Pons (tissue), 1 donor: Measurements from ENCODE around the gene OR2T29.
"Not testable (repeated sequence)": the region's sequence is repeated elsewhere in the genome, so short reads cannot be mapped to it uniquely, and the experiment has no call there.

Experiments
- DNase-seq: peaks from one replicate; pipeline ENCODE4 v3.0.0-alpha.2; 2016; ENCODE audit warnings: low spot score

The OR2T29 gene, protein sequence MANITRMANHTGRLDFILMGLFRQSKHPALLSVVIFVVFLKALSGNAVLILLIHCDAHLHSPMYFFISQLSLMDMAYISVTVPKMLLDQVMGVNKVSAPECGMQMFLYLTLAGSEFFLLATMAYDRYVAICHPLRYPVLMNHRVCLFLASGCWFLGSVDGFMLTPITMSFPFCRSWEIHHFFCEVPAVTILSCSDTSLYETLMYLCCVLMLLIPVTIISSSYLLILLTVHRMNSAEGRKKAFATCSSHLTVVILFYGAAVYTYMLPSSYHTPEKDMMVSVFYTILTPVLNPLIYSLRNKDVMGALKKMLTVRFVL

DNA sequence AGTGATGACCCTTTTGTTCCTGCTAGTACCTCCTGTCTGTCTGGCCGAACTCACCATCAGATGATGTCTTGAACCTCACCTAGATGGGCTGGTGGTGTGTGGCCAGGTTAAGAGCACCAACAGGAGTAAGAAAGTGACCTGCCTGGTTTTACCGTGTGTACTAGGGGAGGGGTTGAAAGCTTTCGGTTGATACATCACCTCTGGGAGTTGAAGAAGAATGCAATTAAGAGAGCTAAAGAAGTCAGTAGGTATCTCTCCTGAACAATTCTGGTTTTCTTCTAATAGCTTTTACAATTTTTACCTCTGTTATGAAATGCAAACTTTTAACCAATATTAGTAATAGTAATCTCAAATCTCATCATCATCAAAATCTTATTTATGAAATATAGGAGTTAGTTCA lies at the start of gene OR2T29:
TSS of gene OR2T29 (minus strand) at position 101 of the 400 bp plus-strand sequence. CDS start 3,281 bp downstream, outside the sequence.
- DNase-seq: not testable (repeated sequence)

DNA sequence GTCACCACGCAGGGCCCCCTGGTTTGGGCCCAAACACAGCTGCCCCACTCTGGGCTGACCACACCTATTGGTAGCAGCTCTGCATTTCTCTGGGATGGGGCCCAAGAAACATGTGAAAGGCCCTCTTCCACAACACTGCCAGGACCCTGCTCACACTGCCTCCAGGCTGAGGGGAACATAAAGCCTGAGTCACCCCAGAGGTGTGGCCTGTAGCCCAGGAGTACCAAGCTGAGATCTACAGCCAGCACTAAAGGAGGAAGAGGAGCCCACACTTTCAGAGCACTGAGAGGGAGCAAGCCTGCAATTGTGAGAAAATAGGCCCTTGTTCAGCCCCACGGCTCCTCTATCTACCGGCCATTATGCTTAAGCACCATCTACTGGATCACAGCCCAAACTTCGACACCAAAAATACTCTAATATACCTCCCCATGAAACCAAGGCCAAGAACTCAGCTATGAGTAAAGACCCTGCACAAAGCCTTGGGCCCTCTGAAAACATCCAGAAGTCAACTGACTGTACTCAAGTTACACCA lies 49.4 kb upstream of the OR2T29 start:
- no peak for DNase-seq

DNA sequence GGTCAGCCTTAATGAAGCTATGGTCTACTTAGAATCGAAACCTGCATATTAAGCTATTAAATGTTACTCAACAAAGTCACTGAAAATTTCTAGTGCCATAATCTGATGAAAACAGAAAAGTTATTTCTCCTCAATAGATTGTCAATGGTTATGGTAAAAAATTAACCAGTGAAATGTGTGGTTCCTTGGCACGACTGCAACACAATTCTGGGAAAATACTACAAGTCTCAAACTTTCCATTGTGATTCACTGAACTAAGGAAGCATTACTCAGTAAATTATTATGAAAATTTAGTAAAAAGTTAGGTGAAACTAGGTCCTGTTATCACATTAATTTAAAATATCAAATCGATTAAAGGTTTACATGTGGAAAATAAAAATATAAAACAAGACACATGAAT lies 47.7 kb upstream of the OR2T29 start:
- no peak for DNase-seq

DNA sequence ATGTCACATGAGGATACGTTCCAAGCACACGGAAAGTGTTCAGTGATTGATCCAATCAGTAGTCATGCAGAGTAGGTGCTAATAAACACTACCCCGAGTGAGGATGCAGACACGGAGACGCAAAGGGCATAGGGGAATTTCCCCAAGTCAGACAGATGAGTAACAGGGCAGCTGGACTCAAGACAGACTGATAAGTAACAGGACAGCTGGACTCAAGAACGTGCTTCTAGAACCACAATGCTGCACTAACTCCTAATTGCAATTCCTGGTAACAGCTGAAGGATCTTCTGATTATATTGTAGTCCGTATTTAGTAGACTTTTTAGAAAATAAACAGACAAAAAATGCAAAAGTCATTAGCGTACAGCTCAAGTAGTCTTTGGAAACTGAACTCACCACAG lies 36.8 kb upstream of the OR2T29 start:
- no peak for DNase-seq

DNA sequence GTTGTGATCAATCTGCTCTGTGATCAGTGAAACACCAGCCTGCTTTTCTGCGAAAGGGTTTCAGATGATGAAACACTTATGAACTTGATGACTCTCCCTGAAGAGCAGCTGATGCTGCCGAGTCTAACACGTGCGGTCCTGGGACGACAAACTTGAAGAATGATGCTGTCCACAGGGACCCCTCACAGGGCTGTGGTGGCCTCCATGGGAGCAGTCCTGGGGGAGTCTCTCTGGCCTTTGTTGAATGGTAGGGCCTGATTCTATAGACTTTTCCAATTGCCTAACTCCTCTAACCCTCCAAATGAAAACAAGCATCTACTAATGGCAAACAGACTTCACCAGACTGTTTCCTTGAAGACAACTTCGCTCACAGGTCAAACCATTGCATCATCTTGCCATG lies 35.0 kb upstream of the OR2T29 start, which contains the start of gene OR2T10:
TSS of gene OR2T10 (minus strand) at position 112 of the 400 bp plus-strand sequence. CDS start 3,932 bp downstream, outside the sequence.
- DNase-seq: no peak

DNA sequence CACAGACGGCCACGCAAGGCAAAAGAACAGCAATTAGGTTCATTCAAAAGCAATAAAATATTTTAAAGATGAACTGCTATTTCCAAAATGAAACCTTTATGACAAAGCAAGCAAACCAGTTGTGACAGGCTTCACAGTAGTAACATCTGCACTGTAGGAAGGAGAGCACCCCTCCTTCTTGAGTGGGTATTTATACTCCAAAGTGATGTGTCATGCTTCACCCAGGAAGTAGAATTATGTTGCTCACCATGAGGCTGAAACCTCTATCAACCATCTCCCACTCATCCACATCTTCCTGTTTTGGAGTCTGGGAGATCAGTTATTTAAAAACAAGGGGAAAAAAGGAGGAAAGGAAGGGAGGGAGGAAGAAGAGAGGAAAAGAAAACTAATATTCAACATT lies 34.0 kb upstream of the OR2T29 start:
- no peak for DNase-seq

DNA sequence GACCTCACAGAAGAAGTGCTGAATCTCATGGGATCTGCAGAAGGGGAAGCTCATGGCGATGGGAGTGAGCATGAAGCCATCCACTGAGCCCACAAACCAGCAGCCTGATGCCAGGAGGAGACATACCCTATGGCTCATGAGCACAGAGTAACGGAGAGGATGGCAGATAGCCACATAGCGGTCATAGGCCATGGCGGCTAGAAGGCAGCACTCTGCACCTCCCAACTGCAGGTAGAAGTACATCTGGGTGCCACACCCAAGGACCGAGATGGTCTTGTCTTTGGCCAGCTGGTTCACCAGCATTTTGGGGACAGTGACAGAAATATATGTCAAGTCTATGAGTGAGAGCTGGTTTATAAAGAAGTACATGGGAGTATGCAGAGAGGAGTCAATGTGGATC lies 30.7 kb upstream of the OR2T29 start:
- no peak for DNase-seq

DNA sequence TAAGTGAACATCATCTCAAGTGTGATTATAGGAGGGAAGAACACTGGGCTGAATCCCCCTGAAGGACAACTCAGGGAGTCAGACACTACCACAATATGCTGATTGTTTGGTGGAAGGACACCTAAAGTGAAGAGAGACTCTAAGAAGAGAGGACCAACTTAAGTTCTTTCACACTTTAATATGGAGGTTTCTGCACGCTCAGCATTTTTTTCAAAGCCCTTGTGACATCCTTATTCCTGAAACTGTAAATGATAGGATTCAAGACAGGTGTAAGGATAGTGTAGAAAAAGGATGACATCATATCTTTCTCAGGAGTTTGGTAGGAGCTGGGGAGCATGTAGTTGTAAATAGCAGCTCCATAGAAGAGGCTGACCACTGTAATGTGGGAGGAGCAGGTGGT lies 30.1 kb upstream of the OR2T29 start:
- DNase-seq: no peak

DNA sequence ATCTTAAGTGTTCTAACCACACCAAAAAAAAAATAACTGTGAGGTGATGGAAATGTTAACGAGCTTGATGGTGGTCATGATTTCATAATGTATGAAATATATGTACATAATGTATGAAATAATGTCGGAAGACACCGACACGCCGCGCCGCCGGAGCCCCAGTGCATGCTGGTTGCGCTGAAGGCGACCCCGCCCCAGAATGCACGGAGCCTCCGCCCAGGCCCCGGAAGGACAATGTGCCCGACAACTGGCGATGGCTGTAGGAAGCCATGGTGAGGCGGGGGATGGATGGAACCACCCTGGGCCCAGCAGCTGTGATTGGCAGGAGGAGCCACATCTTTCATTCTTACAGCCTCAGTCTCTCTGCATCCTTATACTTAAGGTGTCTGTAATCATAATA lies 27.5 kb upstream of the OR2T29 start:
- no peak for DNase-seq

DNA sequence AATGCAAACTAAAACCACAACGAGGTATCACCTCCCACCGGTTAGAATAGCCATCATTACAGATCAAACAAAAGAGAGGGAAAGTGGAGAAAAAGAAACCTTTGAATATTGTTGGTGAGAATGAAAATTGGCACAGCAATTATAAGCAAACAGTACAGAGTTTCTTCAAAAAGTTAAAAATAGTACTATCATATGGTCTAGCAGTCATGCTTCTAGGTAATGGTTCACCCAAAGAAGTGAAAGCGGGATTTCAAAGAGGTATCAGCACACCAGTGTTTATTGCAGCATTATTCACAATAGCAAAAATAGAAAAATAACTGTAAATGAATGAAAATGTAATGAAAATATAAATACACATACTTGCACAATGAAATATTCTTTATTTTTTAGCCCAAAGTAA lies 26.8 kb upstream of the OR2T29 start:
- DNase-seq: no peak

DNA sequence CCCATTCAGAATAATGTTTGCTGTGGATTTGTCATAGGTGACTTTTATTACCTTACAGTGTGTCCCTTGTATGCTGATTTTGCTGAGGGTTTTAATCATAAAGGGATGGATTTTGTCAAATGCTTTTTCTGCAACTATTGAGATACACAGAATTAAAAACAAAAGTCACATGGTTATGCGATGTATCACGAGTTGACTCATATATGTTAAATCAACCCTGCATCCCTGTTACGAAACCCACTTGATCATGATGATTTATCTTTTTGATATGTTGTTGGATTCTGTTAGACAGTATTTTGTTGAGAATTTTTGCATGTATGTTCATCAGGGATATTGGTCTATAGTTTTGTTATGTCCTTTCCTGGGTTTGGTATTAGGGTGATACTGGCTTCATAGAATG lies 22.7 kb upstream of the OR2T29 start:
- no peak for DNase-seq

DNA sequence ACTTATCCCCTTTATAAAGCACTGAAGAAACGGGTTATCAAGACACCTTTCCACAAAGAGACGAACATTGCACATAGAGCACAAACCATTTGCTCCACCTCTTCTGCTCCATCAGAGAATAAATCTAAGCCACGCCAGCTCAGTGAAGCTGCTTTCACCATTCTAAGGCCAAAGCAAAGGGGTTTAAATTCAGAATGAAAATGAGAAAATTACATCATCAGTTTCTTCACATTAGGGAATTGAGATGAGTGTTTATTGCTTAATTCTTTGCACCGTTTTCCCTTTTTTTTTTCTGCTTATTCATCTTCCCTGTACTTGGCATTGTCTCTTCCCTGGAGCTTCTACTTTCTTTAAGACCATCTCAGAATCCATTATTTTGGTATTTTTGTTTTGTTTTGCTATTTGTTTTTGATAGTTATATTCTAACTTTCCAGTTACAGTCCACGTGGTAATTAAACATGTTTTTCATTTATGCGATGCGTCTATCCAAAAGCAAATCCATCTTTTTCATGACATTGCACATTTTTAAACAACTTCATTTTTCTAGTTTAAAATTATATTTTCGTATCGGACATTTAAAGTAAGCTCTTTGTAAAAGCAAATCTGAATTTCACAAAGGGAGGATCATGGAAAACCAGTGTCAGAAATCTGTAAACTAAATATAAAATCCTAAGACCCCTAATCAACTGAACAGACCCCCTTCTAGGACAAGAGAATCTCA lies 13.8 kb upstream of the OR2T29 start:
- DNase-seq: no peak

DNA sequence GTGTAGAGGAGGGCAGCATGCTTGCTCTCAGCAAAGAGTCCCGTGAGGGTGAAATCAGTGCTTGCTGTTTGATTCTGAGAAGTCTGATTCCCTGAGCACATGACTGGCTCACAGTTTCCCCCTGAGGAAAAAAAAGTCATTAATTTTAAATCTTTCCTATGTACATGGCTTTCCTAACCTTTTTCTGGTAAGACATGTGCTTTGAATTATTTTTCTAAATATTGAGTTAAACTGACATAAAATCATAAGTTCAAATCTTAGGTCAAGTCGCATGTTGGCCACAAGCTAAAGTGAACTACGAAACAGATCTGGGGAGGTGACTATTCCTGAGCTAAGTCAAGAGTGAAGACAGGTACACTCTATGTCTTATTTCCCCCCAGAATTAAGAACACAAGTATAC lies 12.1 kb upstream of the OR2T29 start, which contains the start of gene OR2T34:
TSS of gene OR2T34 (minus strand) at position 101 of the 400 bp plus-strand sequence. CDS start at position 101, 0 bp downstream.
- not testable (repeated sequence) for DNase-seq

DNA sequence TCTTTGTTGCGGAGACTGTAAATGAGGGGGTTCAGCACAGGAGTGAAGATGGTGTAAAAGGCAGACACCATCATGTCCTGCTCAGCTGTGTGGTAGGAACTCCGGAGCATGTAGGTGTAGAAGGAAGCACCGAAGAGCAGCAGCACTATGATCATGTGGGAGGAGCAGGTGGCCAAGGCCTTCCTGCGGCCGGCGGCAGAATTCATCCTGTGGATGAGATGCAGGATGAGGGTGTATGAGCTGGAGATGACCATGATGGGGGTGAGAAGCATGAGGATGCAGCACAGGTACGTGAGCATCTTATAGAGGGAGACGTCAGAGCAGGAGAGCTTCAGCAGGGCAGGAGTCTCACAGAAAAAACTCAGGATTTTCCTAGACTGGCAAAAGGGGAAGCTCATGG lies 11.3 kb upstream of the OR2T29 start:
- DNase-seq: not testable (repeated sequence)

DNA sequence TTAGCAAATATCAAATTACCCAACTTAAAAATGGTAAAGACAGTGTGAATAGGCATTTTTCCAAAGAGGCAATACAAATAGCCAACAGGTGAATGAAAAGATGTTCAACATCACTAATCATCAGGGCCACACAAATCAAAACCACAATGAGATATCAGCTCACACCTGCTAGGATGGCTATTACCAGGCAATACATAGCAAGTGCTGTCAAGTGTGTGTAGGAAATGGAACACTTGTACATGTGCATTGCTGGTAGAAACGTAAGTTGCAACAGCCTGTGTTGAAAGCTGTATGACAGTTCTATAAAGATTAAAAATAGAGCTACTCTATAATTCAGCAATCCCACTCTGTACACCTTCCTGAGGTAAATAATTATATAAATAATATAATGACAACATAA lies 9.5 kb upstream of the OR2T29 start:
- not testable (repeated sequence) for DNase-seq

DNA sequence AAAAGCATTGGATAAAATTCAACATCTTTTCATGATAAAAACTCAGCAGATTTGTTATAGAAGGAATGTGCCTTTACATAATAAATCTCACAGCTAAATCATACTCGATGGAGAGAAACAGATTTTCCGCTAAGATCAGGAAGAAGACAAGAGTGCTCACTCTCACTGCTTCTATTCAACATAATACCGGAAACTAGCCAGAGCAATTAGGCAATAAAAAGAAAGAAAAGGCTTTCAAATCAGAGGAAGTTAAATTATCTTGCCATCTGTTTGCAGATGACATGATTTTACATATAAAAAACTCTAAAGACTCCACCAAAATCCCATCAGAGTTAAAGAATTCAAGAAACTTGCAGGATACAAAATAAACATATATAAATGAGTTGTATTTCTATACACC lies 8.2 kb upstream of the OR2T29 start:
- not testable (repeated sequence) for DNase-seq

DNA sequence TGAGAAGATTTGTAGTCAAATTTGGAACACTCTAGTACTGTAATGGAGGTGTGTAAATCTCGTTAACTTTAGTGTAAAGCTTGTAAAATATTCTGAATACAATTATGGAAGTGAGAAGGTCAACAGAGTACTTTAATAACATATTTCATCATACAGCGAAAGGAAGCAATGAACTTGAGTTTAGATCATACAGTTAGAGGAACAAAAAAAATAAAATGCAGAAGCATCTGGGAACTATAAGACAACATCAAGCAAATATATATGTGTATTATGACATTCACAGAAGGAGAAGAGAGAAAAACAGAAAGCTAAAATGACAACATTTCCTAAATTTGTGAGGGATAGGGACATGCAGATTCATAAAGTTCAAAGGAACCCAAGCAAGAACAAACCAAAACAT lies 6.5 kb upstream of the OR2T29 start:
- DNase-seq: not testable (repeated sequence)

DNA sequence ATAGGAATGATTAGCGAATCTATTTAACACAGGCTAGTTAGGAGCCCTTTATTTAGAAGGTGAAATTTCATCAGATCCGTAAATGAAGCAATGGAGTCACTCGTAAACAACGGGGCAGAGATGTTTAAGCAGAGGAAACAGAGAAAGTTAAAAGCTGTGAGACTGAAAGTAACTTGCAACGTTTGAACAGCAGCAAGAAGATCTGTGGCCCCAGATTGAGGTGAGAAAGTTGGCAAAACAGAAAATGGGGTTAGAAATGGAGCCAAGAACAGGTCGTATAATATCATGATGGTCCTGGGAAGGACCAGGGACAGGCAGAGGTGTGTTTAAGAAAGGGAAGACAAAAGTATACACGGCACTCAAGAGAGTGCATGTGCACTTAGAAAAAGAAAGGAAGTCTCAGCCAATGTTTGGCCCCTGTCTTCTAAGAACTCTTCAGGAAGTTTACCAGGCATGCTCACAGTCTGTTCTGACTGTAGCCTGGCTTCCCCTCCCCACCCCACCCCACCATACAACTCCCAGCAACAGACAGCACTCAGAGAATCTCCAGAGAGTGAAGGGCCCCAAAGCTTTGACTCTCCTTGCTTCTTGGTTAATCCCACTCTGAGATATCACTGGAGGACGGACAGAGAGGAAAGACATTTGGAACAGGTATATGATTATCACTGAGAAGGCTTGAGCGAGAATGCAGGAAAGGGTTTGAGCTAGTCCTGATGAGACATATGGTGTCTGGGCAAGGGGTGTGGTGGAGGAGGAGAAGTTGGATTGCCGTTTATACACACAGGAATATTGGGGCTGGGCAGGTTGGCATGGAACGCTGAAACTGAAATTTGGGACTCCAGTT lies 3.2 kb upstream of the OR2T29 start:
- not testable (repeated sequence) for DNase-seq

DNA sequence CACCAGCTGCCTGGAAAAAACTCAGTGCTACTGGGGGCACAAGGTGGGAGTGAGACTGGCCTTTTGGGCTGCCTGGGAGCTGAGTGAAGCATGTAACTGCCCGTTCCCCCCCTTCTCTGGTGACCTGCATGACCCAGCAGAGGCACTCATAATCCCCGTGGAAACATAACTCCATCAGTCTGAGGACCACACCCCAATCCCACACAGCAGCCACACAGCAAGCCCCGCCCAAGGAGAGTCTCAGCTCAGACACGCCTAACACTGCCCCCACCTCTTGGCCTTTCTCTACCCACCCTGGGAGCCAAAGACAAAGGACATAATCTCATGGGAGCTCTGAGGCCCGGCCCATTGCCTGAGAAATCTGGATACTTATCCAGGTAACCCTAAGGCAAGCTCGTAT lies 11.5 kb downstream of the OR2T29 start:
- not testable (repeated sequence) for DNase-seq

DNA sequence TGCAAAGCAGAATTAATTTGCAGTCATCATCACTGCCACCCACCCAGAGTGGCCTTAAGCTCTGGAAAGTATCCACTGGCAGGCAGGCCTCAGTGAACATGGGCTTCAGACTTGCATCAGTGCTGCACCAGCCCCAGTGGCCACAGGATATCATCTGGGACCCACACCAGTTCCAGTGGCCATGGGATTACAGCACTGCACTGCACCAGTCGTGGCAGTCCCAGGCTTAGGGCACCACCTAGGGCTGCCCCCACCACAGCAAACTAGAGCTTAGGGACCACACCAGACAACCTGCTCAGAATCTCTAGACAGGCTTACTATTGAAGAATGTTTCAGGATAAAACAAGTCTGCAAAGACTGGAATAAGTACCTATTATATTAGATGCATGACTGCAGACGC lies 15.2 kb downstream of the OR2T29 start:
- DNase-seq: not testable (repeated sequence)

DNA sequence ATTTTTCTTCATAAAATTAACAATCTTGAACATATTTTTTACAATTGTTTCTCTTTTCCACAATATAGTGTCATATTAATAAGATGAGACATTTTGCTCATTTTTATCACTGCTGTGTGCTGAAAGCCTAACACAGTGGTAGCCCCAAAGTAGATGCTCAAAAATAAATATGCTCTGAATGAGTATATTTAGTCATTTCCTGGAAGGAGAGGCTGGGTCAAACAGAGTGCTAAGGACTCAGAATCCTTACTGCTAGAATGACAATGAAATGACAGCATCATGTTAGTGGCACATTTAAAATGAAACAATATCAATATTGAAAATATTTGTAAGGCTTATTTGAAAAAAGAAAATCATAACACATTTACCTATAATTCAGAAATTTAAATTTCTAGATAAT lies 25.1 kb downstream of the OR2T29 start:
- not testable (repeated sequence) for DNase-seq

DNA sequence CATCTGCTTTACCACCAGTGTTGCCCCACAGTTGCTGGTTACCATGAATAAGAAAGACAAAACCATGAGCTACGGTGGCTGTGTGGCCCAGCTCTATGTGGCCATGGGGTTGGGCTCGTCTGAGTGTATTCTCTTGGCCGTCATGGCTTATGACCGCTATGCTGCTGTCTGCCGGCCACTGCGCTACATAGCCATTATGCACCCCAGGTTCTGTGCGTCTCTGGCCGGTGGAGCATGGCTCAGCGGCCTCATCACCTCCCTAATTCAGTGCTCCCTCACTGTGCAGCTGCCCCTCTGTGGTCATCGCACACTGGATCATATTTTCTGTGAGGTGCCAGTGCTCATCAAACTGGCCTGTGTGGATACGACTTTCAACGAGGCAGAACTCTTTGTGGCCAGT lies 40.7 kb downstream of the OR2T29 start:
- DNase-seq: no peak
